Anterior cingulate cortex (tissue), 58 donors: ENCODE data around the gene TFCP2L1.
"Not testable (repeated sequence)": the region's sequence is repeated elsewhere in the genome, so short reads cannot be mapped to it uniquely, and the experiment has no call there.

Experiments
- DNase-seq, 58 donors: peaks; one replicate each; lab custom pipeline; 2025; lab: John Stamatoyannopoulos, UW

TFCP2L1 gene

GRCh38 chr2:121284463-121285449 is at the start of gene TFCP2L1:
TFCP2L1 (minus strand) TSS chr2:121285202; CDS start chr2:121285109, 93 bp downstream.
- no peak for DNase-seq

GRCh38 chr2:121333834-121334558 is 49.0 kb upstream of the TFCP2L1 start:
- no peak for DNase-seq

GRCh38 chr2:121333231-121333630 is 48.2 kb upstream of the TFCP2L1 start:
- DNase-seq: no peak

- not testable (repeated sequence) for DNase-seq
Observed at GRCh38 chr2:121331324-121331723, 46.3 kb upstream of the TFCP2L1 start.

GRCh38 chr2:121330921-121331320 is 45.9 kb upstream of the TFCP2L1 start:
- no peak for DNase-seq

- no peak for DNase-seq
Observed at GRCh38 chr2:121329786-121330185, 44.8 kb upstream of the TFCP2L1 start.

GRCh38 chr2:121326628-121327027 is 41.6 kb upstream of the TFCP2L1 start:
- no peak for DNase-seq

GRCh38 chr2:121324601-121325000 is 39.6 kb upstream of the TFCP2L1 start:
- no peak for DNase-seq

GRCh38 chr2:121321476-121321875 is 36.5 kb upstream of the TFCP2L1 start:
- DNase-seq: no peak

- no peak for DNase-seq
Observed at GRCh38 chr2:121319941-121320340, 34.9 kb upstream of the TFCP2L1 start.

- no peak for DNase-seq
Observed at GRCh38 chr2:121316986-121317385, 32.0 kb upstream of the TFCP2L1 start.

GRCh38 chr2:121313701-121314100 is 28.7 kb upstream of the TFCP2L1 start:
- DNase-seq: not testable (repeated sequence)

- no peak for DNase-seq
Observed at GRCh38 chr2:121309801-121310200, 24.8 kb upstream of the TFCP2L1 start.

- no peak for DNase-seq
Observed at GRCh38 chr2:121309323-121309722, 24.3 kb upstream of the TFCP2L1 start.

GRCh38 chr2:121307048-121307447 is 22.0 kb upstream of the TFCP2L1 start:
- DNase-seq: no peak

- DNase-seq: no peak
Observed at GRCh38 chr2:121304941-121305340, 19.9 kb upstream of the TFCP2L1 start.

GRCh38 chr2:121303531-121304263 is 18.7 kb upstream of the TFCP2L1 start:
- DNase-seq: no peak

GRCh38 chr2:121301190-121301589 is 16.2 kb upstream of the TFCP2L1 start:
- DNase-seq: not testable (repeated sequence)

- no peak for DNase-seq
Observed at GRCh38 chr2:121298476-121298875, 13.5 kb upstream of the TFCP2L1 start.

GRCh38 chr2:121297866-121298265 is 12.9 kb upstream of the TFCP2L1 start:
- not testable (repeated sequence) for DNase-seq
